Measurements from ENCODE around the gene CHID1.

CHID1 gene

GRCh38 chr11:821512-822371 is 88.9 kb downstream of the CHID1 start:
- TF ChIP-seq ZBTB7A (IDR thresholded peaks at IDR 0.05; ENCODE audit: low read depth) (no peak), YY1 (IDR thresholded peaks at IDR 0.05; ENCODE audit: low read depth) (no peak), CREB1 (IDR thresholded peaks at IDR 0.05; ENCODE audit: low read depth) (no peak), FOXM1 (IDR thresholded peaks at IDR 0.05; ENCODE audit: borderline replicate concordance, low read depth) (no peak), EGR1 (IDR thresholded peaks at IDR 0.05) (no peak), EP300 (IDR thresholded peaks at IDR 0.05; ENCODE audit: borderline replicate concordance) (no peak), TAF1 (IDR thresholded peaks at IDR 0.05; ENCODE audit: low read depth) (no peak), TEAD4 (IDR thresholded peaks at IDR 0.05) (no peak), TCF12 (IDR thresholded peaks at IDR 0.05; ENCODE audit: low read depth) (no peak), CEBPB (IDR thresholded peaks at IDR 0.05) (no peak)
- TF ChIP-seq, protein P1, sequence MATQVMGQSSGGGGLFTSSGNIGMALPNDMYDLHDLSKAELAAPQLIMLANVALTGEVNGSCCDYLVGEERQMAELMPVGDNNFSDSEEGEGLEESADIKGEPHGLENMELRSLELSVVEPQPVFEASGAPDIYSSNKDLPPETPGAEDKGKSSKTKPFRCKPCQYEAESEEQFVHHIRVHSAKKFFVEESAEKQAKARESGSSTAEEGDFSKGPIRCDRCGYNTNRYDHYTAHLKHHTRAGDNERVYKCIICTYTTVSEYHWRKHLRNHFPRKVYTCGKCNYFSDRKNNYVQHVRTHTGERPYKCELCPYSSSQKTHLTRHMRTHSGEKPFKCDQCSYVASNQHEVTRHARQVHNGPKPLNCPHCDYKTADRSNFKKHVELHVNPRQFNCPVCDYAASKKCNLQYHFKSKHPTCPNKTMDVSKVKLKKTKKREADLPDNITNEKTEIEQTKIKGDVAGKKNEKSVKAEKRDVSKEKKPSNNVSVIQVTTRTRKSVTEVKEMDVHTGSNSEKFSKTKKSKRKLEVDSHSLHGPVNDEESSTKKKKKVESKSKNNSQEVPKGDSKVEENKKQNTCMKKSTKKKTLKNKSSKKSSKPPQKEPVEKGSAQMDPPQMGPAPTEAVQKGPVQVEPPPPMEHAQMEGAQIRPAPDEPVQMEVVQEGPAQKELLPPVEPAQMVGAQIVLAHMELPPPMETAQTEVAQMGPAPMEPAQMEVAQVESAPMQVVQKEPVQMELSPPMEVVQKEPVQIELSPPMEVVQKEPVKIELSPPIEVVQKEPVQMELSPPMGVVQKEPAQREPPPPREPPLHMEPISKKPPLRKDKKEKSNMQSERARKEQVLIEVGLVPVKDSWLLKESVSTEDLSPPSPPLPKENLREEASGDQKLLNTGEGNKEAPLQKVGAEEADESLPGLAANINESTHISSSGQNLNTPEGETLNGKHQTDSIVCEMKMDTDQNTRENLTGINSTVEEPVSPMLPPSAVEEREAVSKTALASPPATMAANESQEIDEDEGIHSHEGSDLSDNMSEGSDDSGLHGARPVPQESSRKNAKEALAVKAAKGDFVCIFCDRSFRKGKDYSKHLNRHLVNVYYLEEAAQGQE (IDR thresholded peaks at IDR 0.05; ENCODE audit: low read depth): no peak
- TF ChIP-seq, protein P2, sequence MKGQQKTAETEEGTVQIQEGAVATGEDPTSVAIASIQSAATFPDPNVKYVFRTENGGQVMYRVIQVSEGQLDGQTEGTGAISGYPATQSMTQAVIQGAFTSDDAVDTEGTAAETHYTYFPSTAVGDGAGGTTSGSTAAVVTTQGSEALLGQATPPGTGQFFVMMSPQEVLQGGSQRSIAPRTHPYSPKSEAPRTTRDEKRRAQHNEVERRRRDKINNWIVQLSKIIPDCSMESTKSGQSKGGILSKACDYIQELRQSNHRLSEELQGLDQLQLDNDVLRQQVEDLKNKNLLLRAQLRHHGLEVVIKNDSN (IDR thresholded peaks at IDR 0.05): no peak

GRCh38 chr11:820655-821511 is 89.7 kb downstream of the CHID1 start:
- TF ChIP-seq EGR1 (IDR thresholded peaks at IDR 0.05) (no peak), NFIC (IDR thresholded peaks at IDR 0.05) (peak; percentile 59), ZBTB7A (IDR thresholded peaks at IDR 0.05; ENCODE audit: low read depth) (no peak), YY1 (IDR thresholded peaks at IDR 0.05; ENCODE audit: low read depth) (no peak), TEAD4 (IDR thresholded peaks at IDR 0.05) (peak; percentile 81), FOXM1 (IDR thresholded peaks at IDR 0.05; ENCODE audit: borderline replicate concordance, low read depth) (no peak), CEBPB (IDR thresholded peaks at IDR 0.05) (peak; percentile 89), RAD21 (IDR thresholded peaks at IDR 0.05; ENCODE audit: low read depth) (no peak), TAF1 (IDR thresholded peaks at IDR 0.05; ENCODE audit: low read depth) (no peak), TCF12 (IDR thresholded peaks at IDR 0.05; ENCODE audit: low read depth) (peak; percentile 53; the same call in 1 of the 2 replicates), CREB1 (IDR thresholded peaks at IDR 0.05; ENCODE audit: low read depth) (no peak), EP300 (IDR thresholded peaks at IDR 0.05; ENCODE audit: borderline replicate concordance) (no peak), MAX (IDR thresholded peaks at IDR 0.05) (peak; percentile 24; the same call in 1 of the 2 replicates)
- TF ChIP-seq, protein P1 (IDR thresholded peaks at IDR 0.05; ENCODE audit: low read depth): no peak
- TF ChIP-seq, protein P2 (IDR thresholded peaks at IDR 0.05): no peak

- TF ChIP-seq NFIC (IDR thresholded peaks at IDR 0.05): no peak
- TF ChIP-seq TAF1 (IDR thresholded peaks at IDR 0.05; ENCODE audit: low read depth): no peak
- TF ChIP-seq, protein P1 (IDR thresholded peaks at IDR 0.05; ENCODE audit: low read depth): no peak
- TF ChIP-seq TCF12 (IDR thresholded peaks at IDR 0.05; ENCODE audit: low read depth): no peak
- TF ChIP-seq EP300 (IDR thresholded peaks at IDR 0.05; ENCODE audit: borderline replicate concordance): no peak
- TF ChIP-seq FOXM1 (IDR thresholded peaks at IDR 0.05; ENCODE audit: borderline replicate concordance, low read depth): no peak
- peak; percentile 44; the same call in 1 of the 2 replicates for TF ChIP-seq EGR1 (IDR thresholded peaks at IDR 0.05)
- no peak for TF ChIP-seq RAD21 (IDR thresholded peaks at IDR 0.05; ENCODE audit: low read depth)
- TF ChIP-seq, protein P2 (IDR thresholded peaks at IDR 0.05): peak; percentile 42; the same call in 1 of the 2 replicates
- no peak for TF ChIP-seq YY1 (IDR thresholded peaks at IDR 0.05; ENCODE audit: low read depth)
- TF ChIP-seq ZBTB7A (IDR thresholded peaks at IDR 0.05; ENCODE audit: low read depth): no peak
- no peak for TF ChIP-seq CEBPB (IDR thresholded peaks at IDR 0.05)
- no peak for TF ChIP-seq CREB1 (IDR thresholded peaks at IDR 0.05; ENCODE audit: low read depth)
- peak; percentile 5; the same call in 1 of the 2 replicates for TF ChIP-seq MAX (IDR thresholded peaks at IDR 0.05)
- TF ChIP-seq TEAD4 (IDR thresholded peaks at IDR 0.05): no peak
Observed at GRCh38 chr11:819943-820649, 90.5 kb downstream of the CHID1 start.
